Activated gamma-delta T cell (primary cell): ENCODE measurements around the gene CBFA2T3.

Experiments
- DNase-seq: peaks from one replicate; lab custom pipeline; 2025; lab: John Stamatoyannopoulos, UW

Gene CBFA2T3

GRCh38 chr16:88856828-88857727 lies 119.9 kb downstream of the CBFA2T3 start, which contains the start of the genes GALNS and TRAPPC2L:
Gene GALNS, minus strand, starts transcription at chr16:88856947. Its CDS starts 70 bp downstream, at chr16:88856877.
Gene TRAPPC2L, plus strand, starts transcription at chr16:88857127. Its CDS starts 24 bp downstream, at chr16:88857151.
- DNase-seq: peak; percentile 97

- DNase-seq: no peak
Measured at GRCh38 chr16:88856122-88856827, 120.7 kb downstream of the CBFA2T3 start.

GRCh38 chr16:88855736-88856121 lies 121.3 kb downstream of the CBFA2T3 start:
- no peak for DNase-seq

- no peak for DNase-seq
Measured at GRCh38 chr16:88855176-88855575, 121.8 kb downstream of the CBFA2T3 start.

- DNase-seq: no peak
Measured at GRCh38 chr16:88854306-88855111, 122.5 kb downstream of the CBFA2T3 start.

- DNase-seq: no peak
Measured at GRCh38 chr16:88853325-88853941, 123.6 kb downstream of the CBFA2T3 start.

- no peak for DNase-seq
Measured at GRCh38 chr16:88851616-88852015, 125.4 kb downstream of the CBFA2T3 start.

- DNase-seq: no peak
Measured at GRCh38 chr16:88850531-88851199, 126.3 kb downstream of the CBFA2T3 start.

- no peak for DNase-seq
Measured at GRCh38 chr16:88848557-88848956, 128.4 kb downstream of the CBFA2T3 start.

- DNase-seq: no peak
Measured at GRCh38 chr16:88847654-88848053, 129.4 kb downstream of the CBFA2T3 start.

- no peak for DNase-seq
Measured at GRCh38 chr16:88846088-88846487, 130.9 kb downstream of the CBFA2T3 start.

GRCh38 chr16:88844419-88845036 lies 132.5 kb downstream of the CBFA2T3 start:
- no peak for DNase-seq

- DNase-seq: no peak
Measured at GRCh38 chr16:88843256-88843655, 133.8 kb downstream of the CBFA2T3 start.

GRCh38 chr16:88842806-88843205 lies 134.2 kb downstream of the CBFA2T3 start:
- DNase-seq: no peak

GRCh38 chr16:88842308-88842756 lies 134.7 kb downstream of the CBFA2T3 start:
- DNase-seq: no peak

GRCh38 chr16:88841521-88842307 lies 135.3 kb downstream of the CBFA2T3 start:
- DNase-seq: no peak

GRCh38 chr16:88840600-88841215 lies 136.3 kb downstream of the CBFA2T3 start:
- no peak for DNase-seq

GRCh38 chr16:88839745-88840599 lies 137.0 kb downstream of the CBFA2T3 start:
- DNase-seq: no peak
